GM11168 (cell line): Measurements from ENCODE around the gene PABPN1.
"Not testable (repeated sequence)": the region's sequence is repeated elsewhere in the genome, so short reads cannot be mapped to it uniquely, and the experiment has no call there.

Experiments used
- in situ Hi-C: fragments of 300-500 bp; cut with MboI; formaldehyde crosslinking; loops from one replicate; pipeline ENCODE4 v1.12.0; 2022; ENCODE audit warnings: low sequenced_read_pairs; ENCODE audit not compliant: unreplicated experiment

Gene PABPN1

GRCh38 chr14:23320584-23321571 is at the start of gene PABPN1:
Gene PABPN1, plus strand, starts transcription at chr14:23321457. Its CDS starts 13 bp downstream, at chr14:23321470.
- in situ Hi-C loops = no loop called here

GRCh38 chr14:23275412-23275811 is 45.8 kb upstream of the PABPN1 start:
- in situ Hi-C loops = no loop called here

GRCh38 chr14:23277189-23277588 is 44.1 kb upstream of the PABPN1 start:
- in situ Hi-C loops = no loop called here

GRCh38 chr14:23277928-23278327 is 43.3 kb upstream of the PABPN1 start:
- in situ Hi-C loops = not testable (repeated sequence)

- in situ Hi-C loops = no loop called here
Measured at GRCh38 chr14:23281247-23281646, 40.0 kb upstream of the PABPN1 start.

GRCh38 chr14:23284654-23285529 is 36.4 kb upstream of the PABPN1 start:
- in situ Hi-C loops = no loop called here

- in situ Hi-C loops = no loop called here
Measured at GRCh38 chr14:23285530-23286019, 35.7 kb upstream of the PABPN1 start.

- in situ Hi-C loops = no loop called here
Measured at GRCh38 chr14:23286020-23286901, 35.0 kb upstream of the PABPN1 start, which contains the start of gene HOMEZ. Gene HOMEZ, minus strand, starts transcription at chr14:23286132. Its CDS starts 180 bp downstream, at chr14:23285952.

- in situ Hi-C loops = no loop called here
Measured at GRCh38 chr14:23286902-23287479, 34.3 kb upstream of the PABPN1 start.

GRCh38 chr14:23294734-23295561 is 26.3 kb upstream of the PABPN1 start:
- in situ Hi-C loops = loop anchor here (10.0 kb wide), 1 partner anchor 180 kb away; the partner anchor contains the start of gene CEBPE

- in situ Hi-C loops = loop anchor here (10.0 kb wide), 1 partner anchor 181 kb away; the partner anchor contains the start of gene CEBPE
Measured at GRCh38 chr14:23296012-23296777, 25.1 kb upstream of the PABPN1 start.

- in situ Hi-C loops = loop anchor here (10.0 kb wide), 1 partner anchor 182 kb away; the partner anchor contains the start of gene CEBPE
Measured at GRCh38 chr14:23297096-23297495, 24.2 kb upstream of the PABPN1 start.

- in situ Hi-C loops = loop anchor here (10.0 kb wide), 1 partner anchor 183 kb away; the partner anchor contains the start of gene CEBPE
Measured at GRCh38 chr14:23297611-23298277, 23.5 kb upstream of the PABPN1 start.

GRCh38 chr14:23299211-23299957 is 21.9 kb upstream of the PABPN1 start:
- in situ Hi-C loops = loop anchor here (10.0 kb wide), 1 partner anchor 185 kb away; the partner anchor contains the start of gene CEBPE

GRCh38 chr14:23299986-23300686 is 21.1 kb upstream of the PABPN1 start:
- in situ Hi-C loops = loop anchor here (10.0 kb wide), 1 partner anchor 185 kb away; the partner anchor contains the start of gene CEBPE
